ENCODE results near the gene EGLN1. TPM values are rescaled to one million over a fixed set of nuclear protein-coding genes. Genes with fewer than 3 reads are reported as not detected.
"Not testable (repeated sequence)": the region's sequence is repeated elsewhere in the genome, so short reads cannot be mapped to it uniquely, and the experiment has no call there.

Gene EGLN1
- total RNA-seq, 1 experiment from 2014 or later = 26.7 TPM

DNA sequence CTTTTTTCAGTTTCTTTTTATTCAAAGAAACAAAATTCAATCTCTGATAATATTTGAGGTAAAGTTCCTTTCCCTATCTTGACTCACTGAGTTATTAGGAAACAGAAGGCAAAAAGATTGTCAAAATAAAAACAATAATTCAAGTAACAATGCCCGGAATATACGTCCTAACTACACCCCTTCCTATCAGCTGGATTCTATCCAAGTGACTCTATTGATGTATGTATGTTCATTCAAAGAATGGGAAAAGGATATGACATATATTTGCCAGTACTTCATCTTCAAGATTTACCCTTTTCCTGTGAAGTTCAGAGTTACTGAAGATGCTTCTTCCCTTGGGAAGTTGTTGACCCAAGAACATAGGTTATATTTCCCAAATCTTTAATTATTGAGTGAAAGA, 70.3 kb downstream of the EGLN1 start:
- BruUV-seq (replicated peaks) = no TSS peak
- H3K36me3 Mint-ChIP-seq (ENCODE audit: insufficient read depth, unreplicated experiment) = peaks cover 55% of the 10 kb centered on the region
- Histone ChIP-seq H3K36me3 (ENCODE audit: control insufficient read depth, insufficient read depth, low read length) (peaks cover 2% of the 10 kb centered on the region), H3K4me1 (no peaks in the 10 kb centered on the region), H3K4me3 (ENCODE audit: low read depth, low read length) (no peak overlapping the region), H3K9me3 (no peaks in the 10 kb centered on the region), H3K27me3 (replicated peaks; ENCODE audit: control insufficient read depth, insufficient read depth, low read length) (no peaks in the 10 kb centered on the region)
- ChIA-PET CTCF (no interaction called here), POLR2A (no interaction called here)
- DNase-seq = no peak
- no peak overlapping the region for H3K4me3 Mint-ChIP-seq (ENCODE audit: unreplicated experiment)
- H3K4me1 Mint-ChIP-seq (ENCODE audit: low read depth, unreplicated experiment) = no peaks in the 10 kb centered on the region
- no peaks in the 10 kb centered on the region for H3K9me3 Mint-ChIP-seq (ENCODE audit: unreplicated experiment)
- intact Hi-C loops (cut with micrococcal nuclease; ENCODE audit: unreplicated experiment) = no loop called here
- TF ChIP-seq, protein P1, sequence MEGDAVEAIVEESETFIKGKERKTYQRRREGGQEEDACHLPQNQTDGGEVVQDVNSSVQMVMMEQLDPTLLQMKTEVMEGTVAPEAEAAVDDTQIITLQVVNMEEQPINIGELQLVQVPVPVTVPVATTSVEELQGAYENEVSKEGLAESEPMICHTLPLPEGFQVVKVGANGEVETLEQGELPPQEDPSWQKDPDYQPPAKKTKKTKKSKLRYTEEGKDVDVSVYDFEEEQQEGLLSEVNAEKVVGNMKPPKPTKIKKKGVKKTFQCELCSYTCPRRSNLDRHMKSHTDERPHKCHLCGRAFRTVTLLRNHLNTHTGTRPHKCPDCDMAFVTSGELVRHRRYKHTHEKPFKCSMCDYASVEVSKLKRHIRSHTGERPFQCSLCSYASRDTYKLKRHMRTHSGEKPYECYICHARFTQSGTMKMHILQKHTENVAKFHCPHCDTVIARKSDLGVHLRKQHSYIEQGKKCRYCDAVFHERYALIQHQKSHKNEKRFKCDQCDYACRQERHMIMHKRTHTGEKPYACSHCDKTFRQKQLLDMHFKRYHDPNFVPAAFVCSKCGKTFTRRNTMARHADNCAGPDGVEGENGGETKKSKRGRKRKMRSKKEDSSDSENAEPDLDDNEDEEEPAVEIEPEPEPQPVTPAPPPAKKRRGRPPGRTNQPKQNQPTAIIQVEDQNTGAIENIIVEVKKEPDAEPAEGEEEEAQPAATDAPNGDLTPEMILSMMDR (IDR thresholded peaks at IDR 0.05; ENCODE audit: insufficient read depth in 1 of 2, low read depth in 1 of 2, low read length in 1 of 2, severe bottlenecking in 1 of 2, unreplicated experiment in 1 of 2) = no peak
- H3K27ac Mint-ChIP-seq (ENCODE audit: unreplicated experiment) = no peak overlapping the region
- H3K27me3 Mint-ChIP-seq (ENCODE audit: insufficient read depth, unreplicated experiment) = no peaks in the 10 kb centered on the region

DNA sequence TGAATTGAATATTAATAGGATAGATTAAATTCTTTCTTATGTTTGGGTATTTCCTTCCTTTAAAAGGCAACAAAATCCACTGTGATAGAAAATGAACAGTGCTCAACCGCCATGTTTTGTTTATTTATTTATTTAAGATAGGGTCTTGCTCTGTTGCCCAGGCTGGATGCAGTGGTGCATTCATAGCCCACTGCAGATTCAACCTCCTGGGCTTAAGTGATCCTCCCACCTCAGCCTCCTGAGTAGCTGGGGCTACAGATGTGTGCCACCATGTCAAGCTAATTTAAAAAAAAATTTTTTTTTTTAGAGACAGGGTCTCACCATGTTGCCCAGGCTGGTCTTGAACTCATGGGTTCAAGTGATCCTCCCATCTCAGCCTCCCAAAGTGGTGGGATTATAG, 73.2 kb downstream of the EGLN1 start:
- POLR2A ChIA-PET; H3K4me3 ChIP-seq (ENCODE audit: low read depth, low read length); H3K9me3 ChIP-seq; BruUV-seq (replicated peaks); H3K27me3 Mint-ChIP-seq (ENCODE audit: insufficient read depth, unreplicated experiment); H3K4me3 Mint-ChIP-seq (ENCODE audit: unreplicated experiment); CTCF ChIA-PET; intact Hi-C loops (cut with micrococcal nuclease; ENCODE audit: unreplicated experiment); H3K27ac Mint-ChIP-seq (ENCODE audit: unreplicated experiment); H3K4me1 ChIP-seq; H3K36me3 ChIP-seq (ENCODE audit: control insufficient read depth, insufficient read depth, low read length); H3K4me1 Mint-ChIP-seq (ENCODE audit: low read depth, unreplicated experiment); H3K27me3 ChIP-seq (replicated peaks; ENCODE audit: control insufficient read depth, insufficient read depth, low read length); H3K9me3 Mint-ChIP-seq (ENCODE audit: unreplicated experiment); DNase-seq: not testable (repeated sequence)
- peaks cover 60% of the 10 kb centered on the region for H3K36me3 Mint-ChIP-seq (ENCODE audit: insufficient read depth, unreplicated experiment)

DNA sequence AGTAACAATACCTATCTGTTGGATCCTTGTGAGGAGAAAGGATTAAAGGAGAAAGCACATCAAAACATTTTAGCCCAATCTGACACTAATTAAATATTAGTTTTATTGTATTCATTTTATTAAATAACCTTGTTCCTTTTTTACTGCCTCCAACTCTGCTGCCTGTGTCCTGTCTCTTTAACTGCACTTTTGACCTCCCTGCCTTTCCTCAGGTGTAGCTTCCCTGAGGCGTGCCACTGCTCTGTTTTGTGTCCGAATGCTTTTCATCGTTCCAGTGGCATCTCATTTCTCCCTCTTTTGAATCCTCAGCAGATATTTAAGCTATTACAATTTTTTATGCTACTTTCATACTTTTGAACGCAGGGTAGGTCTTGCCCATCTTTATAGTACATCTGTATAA, 73.6 kb downstream of the EGLN1 start:
- BruUV-seq (replicated peaks) = no TSS peak
- intact Hi-C loops (cut with micrococcal nuclease; ENCODE audit: unreplicated experiment) = no loop called here
- peaks cover 60% of the 10 kb centered on the region for H3K36me3 Mint-ChIP-seq (ENCODE audit: insufficient read depth, unreplicated experiment)
- H3K4me3 Mint-ChIP-seq (ENCODE audit: unreplicated experiment) = no peak overlapping the region
- Histone ChIP-seq H3K36me3 (ENCODE audit: control insufficient read depth, insufficient read depth, low read length) (peaks cover 2% of the 10 kb centered on the region), H3K4me1 (no peaks in the 10 kb centered on the region), H3K9me3 (no peaks in the 10 kb centered on the region), H3K27me3 (replicated peaks; ENCODE audit: control insufficient read depth, insufficient read depth, low read length) (no peaks in the 10 kb centered on the region), H3K4me3 (ENCODE audit: low read depth, low read length) (no peak overlapping the region)
- no peaks in the 10 kb centered on the region for H3K27me3 Mint-ChIP-seq (ENCODE audit: insufficient read depth, unreplicated experiment)
- H3K9me3 Mint-ChIP-seq (ENCODE audit: unreplicated experiment) = no peaks in the 10 kb centered on the region
- TF ChIP-seq, protein P1 (IDR thresholded peaks at IDR 0.05; ENCODE audit: insufficient read depth in 1 of 2, low read depth in 1 of 2, low read length in 1 of 2, severe bottlenecking in 1 of 2, unreplicated experiment in 1 of 2) = no peak
- no peak for DNase-seq
- H3K4me1 Mint-ChIP-seq (ENCODE audit: low read depth, unreplicated experiment) = no peaks in the 10 kb centered on the region
- ChIA-PET CTCF (no interaction called here), POLR2A (no interaction called here)
- no peak overlapping the region for H3K27ac Mint-ChIP-seq (ENCODE audit: unreplicated experiment)

DNA sequence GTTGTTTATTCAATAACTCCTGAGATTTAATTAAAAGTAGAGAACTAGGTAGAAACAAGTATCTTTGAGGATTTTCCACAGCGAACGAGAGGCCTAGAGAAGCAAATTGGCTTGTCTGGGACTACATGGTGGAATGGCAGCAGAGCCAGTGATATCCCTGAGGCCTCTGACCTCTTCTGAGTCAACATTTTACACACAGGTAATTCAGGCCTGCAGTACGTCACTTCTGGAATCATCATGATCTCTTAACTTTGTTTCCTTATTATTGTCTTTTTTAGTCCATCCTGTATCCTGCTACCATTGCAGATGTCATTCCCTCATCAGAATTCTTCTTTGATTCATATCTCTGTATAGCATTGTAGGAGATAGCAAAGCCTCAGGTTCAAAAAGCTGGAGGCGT, 74.1 kb downstream of the EGLN1 start:
- BruUV-seq (replicated peaks) = no TSS peak

More for the DNA sequence above, 74.1 kb downstream of the EGLN1 start:
- Histone ChIP-seq H3K4me3 (ENCODE audit: low read depth, low read length) (no peak overlapping the region), H3K9me3 (no peaks in the 10 kb centered on the region), H3K4me1 (no peaks in the 10 kb centered on the region), H3K27me3 (replicated peaks; ENCODE audit: control insufficient read depth, insufficient read depth, low read length) (no peaks in the 10 kb centered on the region), H3K36me3 (ENCODE audit: control insufficient read depth, insufficient read depth, low read length) (peaks cover 2% of the 10 kb centered on the region)
- Mint-ChIP-seq H3K4me1 (ENCODE audit: low read depth, unreplicated experiment) (no peaks in the 10 kb centered on the region), H3K9me3 (ENCODE audit: unreplicated experiment) (no peaks in the 10 kb centered on the region), H3K27ac (ENCODE audit: unreplicated experiment) (no peak overlapping the region), H3K36me3 (ENCODE audit: insufficient read depth, unreplicated experiment) (peaks cover 62% of the 10 kb centered on the region), H3K27me3 (ENCODE audit: insufficient read depth, unreplicated experiment) (no peaks in the 10 kb centered on the region), H3K4me3 (ENCODE audit: unreplicated experiment) (no peak overlapping the region)
- TF ChIP-seq, protein P1 (IDR thresholded peaks at IDR 0.05; ENCODE audit: insufficient read depth in 1 of 2, low read depth in 1 of 2, low read length in 1 of 2, severe bottlenecking in 1 of 2, unreplicated experiment in 1 of 2) = no peak
- ChIA-PET CTCF (interaction anchor here (1.0 kb wide), 1 partner anchor 255 kb away, joined by 7 read pairs; no protein-coding TSS in a partner anchor), POLR2A (no interaction called here)
- DNase-seq = no peak
- intact Hi-C loops (cut with micrococcal nuclease; ENCODE audit: unreplicated experiment) = no loop called here

Measured in Caco-2 (cell line).